ENCODE measurements around the gene EXOC5. TPM values are rescaled to one million over a fixed set of nuclear protein-coding genes. Genes with fewer than 3 reads are reported as not detected.
"Not testable (repeated sequence)": the region's sequence is repeated elsewhere in the genome, so short reads cannot be mapped to it uniquely, and the experiment has no call there.

Gene EXOC5
- total RNA-seq, 1 experiment from 2014 or later: 62.4 TPM

DNA sequence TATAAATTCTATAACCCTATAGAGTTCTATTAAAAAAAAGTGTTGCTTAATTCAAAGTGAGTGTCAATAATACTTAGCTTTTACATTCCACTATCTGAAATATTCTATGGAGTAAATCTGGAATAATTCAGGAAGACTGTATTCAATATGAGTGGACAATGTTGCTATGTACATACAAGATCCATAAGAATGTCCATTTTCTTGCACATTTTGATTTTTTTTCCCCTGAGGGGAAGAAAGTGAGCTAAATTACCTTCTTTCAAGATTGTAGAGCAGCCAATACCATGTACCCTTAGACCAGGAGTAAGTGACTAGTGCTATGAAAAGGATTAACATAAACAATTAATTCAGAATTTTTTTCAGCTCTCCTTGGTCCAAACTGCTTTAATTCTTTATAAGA lies 25.4 kb downstream of the EXOC5 start:
- Mint-ChIP-seq H3K4me1 (ENCODE audit: low read depth, unreplicated experiment) (peaks cover 9% of the 10 kb centered on the region), H3K4me3 (ENCODE audit: low read depth, unreplicated experiment) (no peak overlapping the region), H3K27ac (ENCODE audit: unreplicated experiment) (no peak overlapping the region), H3K9me3 (ENCODE audit: low read depth, unreplicated experiment) (no peaks in the 10 kb centered on the region), H3K27me3 (ENCODE audit: unreplicated experiment) (no peaks in the 10 kb centered on the region), H3K36me3 (ENCODE audit: insufficient read depth, unreplicated experiment) (no peaks in the 10 kb centered on the region)
- TF ChIP-seq CTCF (IDR thresholded peaks at IDR 0.05; ENCODE audit: unreplicated experiment): no peak
- CTCF ChIA-PET: interaction anchor here (0.7 kb wide), 1 partner anchor 299 kb away, joined by 4 read pairs; no protein-coding TSS in a partner anchor
- no peak for DNase-seq
- intact Hi-C loops (cut with micrococcal nuclease; ENCODE audit: unreplicated experiment): no loop called here
- no TSS peak for BruUV-seq (replicated peaks)

DNA sequence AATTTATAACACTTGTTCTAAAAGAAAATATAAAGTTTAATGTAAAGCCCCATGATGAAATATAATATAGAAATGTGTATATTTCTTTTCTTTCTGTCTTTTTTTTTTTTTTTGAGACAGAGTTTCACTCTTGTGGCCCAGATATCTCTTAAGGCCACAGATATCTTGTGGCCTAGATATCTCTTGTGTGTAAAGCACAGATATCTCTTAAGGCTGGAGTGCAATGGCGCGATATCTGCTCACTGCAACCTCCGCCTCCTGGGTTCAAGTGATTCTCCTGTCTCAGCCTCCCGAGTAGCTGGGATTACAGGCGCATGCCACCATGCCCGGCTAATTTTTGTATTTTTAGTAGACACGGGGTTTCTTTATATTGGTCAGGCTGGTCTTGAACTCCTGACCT lies 28.6 kb downstream of the EXOC5 start:
- intact Hi-C loops (cut with micrococcal nuclease; ENCODE audit: unreplicated experiment); H3K4me3 Mint-ChIP-seq (ENCODE audit: low read depth, unreplicated experiment); H3K9me3 Mint-ChIP-seq (ENCODE audit: low read depth, unreplicated experiment); H3K27ac Mint-ChIP-seq (ENCODE audit: unreplicated experiment); BruUV-seq (replicated peaks); H3K36me3 Mint-ChIP-seq (ENCODE audit: insufficient read depth, unreplicated experiment); H3K4me1 Mint-ChIP-seq (ENCODE audit: low read depth, unreplicated experiment); DNase-seq; H3K27me3 Mint-ChIP-seq (ENCODE audit: unreplicated experiment); CTCF ChIA-PET: not testable (repeated sequence)

GRCh38 chr14:57232006-57232405 lies 36.7 kb downstream of the EXOC5 start:
- Mint-ChIP-seq H3K4me1 (ENCODE audit: low read depth, unreplicated experiment) (no peaks in the 10 kb centered on the region), H3K4me3 (ENCODE audit: low read depth, unreplicated experiment) (no peak overlapping the region), H3K27ac (ENCODE audit: unreplicated experiment) (no peak overlapping the region), H3K9me3 (ENCODE audit: low read depth, unreplicated experiment) (peaks cover 2% of the 10 kb centered on the region), H3K36me3 (ENCODE audit: insufficient read depth, unreplicated experiment) (peaks cover 20% of the 10 kb centered on the region), H3K27me3 (ENCODE audit: unreplicated experiment) (no peaks in the 10 kb centered on the region)
- no TSS peak for BruUV-seq (replicated peaks)
- intact Hi-C loops (cut with micrococcal nuclease; ENCODE audit: unreplicated experiment): no loop called here
- CTCF ChIA-PET: interaction anchor here (0.6 to 0.7 kb wide), 2 partner anchors 16 to 363 kb away, joined by 3 read pairs; no protein-coding TSS in a partner anchor
- no peak for DNase-seq
- TF ChIP-seq CTCF (IDR thresholded peaks at IDR 0.05; ENCODE audit: unreplicated experiment): no peak

DNA sequence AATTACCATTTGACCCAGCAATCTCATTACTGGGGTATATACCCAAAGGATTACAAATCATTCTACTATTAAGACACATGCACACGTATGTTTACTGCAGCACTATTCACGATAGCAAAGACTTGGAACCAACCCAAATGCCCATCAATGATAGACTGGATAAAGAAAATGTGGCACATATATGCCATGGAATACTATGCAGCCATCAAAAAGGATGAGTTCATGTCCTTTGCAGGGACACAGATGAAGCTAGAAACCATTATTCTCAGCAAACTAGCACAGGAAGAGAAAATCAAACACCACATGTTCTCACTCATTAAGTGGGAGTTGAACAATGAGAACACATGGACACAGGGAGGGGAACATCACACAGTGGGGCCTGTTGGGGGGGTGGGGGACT lies 40.4 kb downstream of the EXOC5 start:
- BruUV-seq (replicated peaks); H3K27ac Mint-ChIP-seq (ENCODE audit: unreplicated experiment); H3K27me3 Mint-ChIP-seq (ENCODE audit: unreplicated experiment); H3K4me3 Mint-ChIP-seq (ENCODE audit: low read depth, unreplicated experiment); H3K4me1 Mint-ChIP-seq (ENCODE audit: low read depth, unreplicated experiment); H3K9me3 Mint-ChIP-seq (ENCODE audit: low read depth, unreplicated experiment); intact Hi-C loops (cut with micrococcal nuclease; ENCODE audit: unreplicated experiment); DNase-seq: not testable (repeated sequence)
- H3K36me3 Mint-ChIP-seq (ENCODE audit: insufficient read depth, unreplicated experiment): peaks cover 20% of the 10 kb centered on the region
- CTCF ChIA-PET: interaction anchor here (0.7 kb wide), 1 partner anchor 407 kb away, joined by 4 read pairs; no protein-coding TSS in a partner anchor

DNA sequence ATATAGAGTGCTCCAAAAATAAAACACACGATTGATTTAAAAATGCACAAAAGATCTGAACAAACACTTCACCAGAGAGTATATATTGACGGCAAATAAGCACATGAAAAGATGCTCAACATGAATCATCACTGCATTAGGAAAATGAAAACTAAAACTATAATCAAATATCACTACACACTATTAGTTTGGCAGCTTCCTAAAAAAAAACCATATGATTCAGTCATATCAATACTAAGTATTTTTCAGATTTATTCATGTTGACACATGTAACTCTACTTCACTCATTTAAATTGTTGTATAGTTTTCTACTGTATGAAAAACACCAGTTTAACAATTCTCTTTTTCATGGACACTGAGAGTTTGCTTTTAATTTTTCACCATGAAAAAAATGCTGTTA lies 41.6 kb downstream of the EXOC5 start:
- Mint-ChIP-seq H3K27me3 (ENCODE audit: unreplicated experiment) (no peaks in the 10 kb centered on the region), H3K9me3 (ENCODE audit: low read depth, unreplicated experiment) (peaks cover 2% of the 10 kb centered on the region), H3K36me3 (ENCODE audit: insufficient read depth, unreplicated experiment) (peaks cover 20% of the 10 kb centered on the region), H3K4me1 (ENCODE audit: low read depth, unreplicated experiment) (no peaks in the 10 kb centered on the region), H3K27ac (ENCODE audit: unreplicated experiment) (no peak overlapping the region), H3K4me3 (ENCODE audit: low read depth, unreplicated experiment) (no peak overlapping the region)
- no peak for TF ChIP-seq CTCF (IDR thresholded peaks at IDR 0.05; ENCODE audit: unreplicated experiment)
- intact Hi-C loops (cut with micrococcal nuclease; ENCODE audit: unreplicated experiment): no loop called here
- CTCF ChIA-PET: no interaction called here
- BruUV-seq (replicated peaks): no TSS peak
- no peak for DNase-seq
